NCI-H82 treated with DMSO at 0.1 percent for 48 hours (cell line): ENCODE results near the gene SPI1.

Experiments
- DNase-seq: peaks from one replicate; lab custom pipeline; 2025; ENCODE audit not compliant: unreplicated experiment; lab: John Stamatoyannopoulos, UW

The SPI1 gene

DNA sequence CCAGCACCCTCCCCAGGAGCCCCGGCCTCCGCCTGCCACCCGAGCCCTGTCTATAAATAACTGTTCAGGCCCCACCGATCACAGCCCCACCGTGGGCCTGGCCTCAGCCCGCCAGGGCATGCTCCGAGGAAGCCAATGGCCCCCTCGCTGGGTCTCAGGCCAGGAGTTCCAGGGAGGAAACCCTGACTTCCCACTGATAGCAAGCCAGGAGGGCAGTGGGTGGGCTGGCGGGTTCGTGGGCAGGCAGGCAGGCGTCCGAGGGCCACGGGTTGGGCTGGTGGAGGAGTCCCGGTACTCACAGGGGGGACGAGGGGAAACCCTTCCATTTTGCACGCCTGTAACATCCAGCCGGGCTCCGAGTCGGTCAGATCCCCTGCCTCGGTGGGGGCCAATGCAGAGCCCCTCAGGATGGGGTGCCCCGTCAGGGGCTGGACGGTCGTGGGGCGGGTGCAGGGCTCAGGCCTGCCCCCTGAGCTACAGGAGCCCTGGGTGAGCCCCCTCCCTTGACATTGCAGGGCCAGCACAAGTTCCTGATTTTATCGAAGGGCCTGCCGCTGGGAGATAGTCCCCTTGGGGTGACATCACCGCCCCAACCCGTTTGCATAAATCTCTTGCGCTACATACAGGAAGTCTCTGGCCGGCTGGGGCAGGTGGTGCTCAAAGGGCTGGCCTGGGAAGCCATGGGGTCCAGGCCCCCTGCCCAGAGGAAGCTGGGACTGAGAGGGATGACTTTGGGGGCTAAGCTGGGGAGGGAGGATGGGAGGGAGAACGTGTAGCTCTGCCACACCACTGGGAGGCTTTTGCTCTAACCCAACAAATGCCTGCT is at the start of gene SPI1:
SPI1 (minus strand) TSS at position 538 of the 826 bp plus-strand sequence; CDS start at position 344, 194 bp downstream.
- no peak for DNase-seq

GRCh38 chr11:47426062-47426956 is 48.0 kb upstream of the SPI1 start, which contains the start of gene PSMC3:
Gene PSMC3, minus strand, starts transcription at chr11:47426439. Its CDS starts 160 bp downstream, at chr11:47426279.
- peak; percentile 87 for DNase-seq

GRCh38 chr11:47425611-47426010 is 47.3 kb upstream of the SPI1 start:
- DNase-seq = no peak

- no peak for DNase-seq
Observed at GRCh38 chr11:47418454-47419259, 40.3 kb upstream of the SPI1 start.

- DNase-seq = no peak
Observed at GRCh38 chr11:47417712-47418111, 39.4 kb upstream of the SPI1 start.

DNA sequence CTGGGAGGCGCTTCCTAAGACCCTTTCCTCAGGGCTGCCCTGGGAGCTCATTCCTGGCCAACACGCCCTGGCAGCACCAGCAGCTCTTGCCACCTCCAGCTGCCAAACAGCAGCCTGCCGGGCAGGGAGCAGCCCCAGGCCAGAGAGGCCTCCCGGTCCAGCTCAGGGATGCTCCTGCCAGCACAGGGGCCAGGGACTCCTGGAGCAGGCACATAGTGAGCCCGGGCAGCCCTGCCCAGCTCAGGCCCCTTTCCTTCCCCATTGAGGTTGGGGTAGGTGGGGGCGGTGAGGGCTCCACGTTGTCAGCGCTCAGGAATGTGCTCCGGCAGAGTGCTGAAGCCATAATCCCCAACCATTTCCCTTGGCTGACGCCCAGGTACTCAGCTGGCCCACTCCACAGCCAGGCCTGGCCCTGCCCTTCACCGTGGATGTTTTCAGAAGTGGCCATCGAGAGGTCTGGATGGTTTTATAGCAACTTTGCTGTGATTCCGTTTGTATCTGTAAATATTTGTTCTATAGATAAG is 37.7 kb upstream of the SPI1 start:
- no peak for DNase-seq

DNA sequence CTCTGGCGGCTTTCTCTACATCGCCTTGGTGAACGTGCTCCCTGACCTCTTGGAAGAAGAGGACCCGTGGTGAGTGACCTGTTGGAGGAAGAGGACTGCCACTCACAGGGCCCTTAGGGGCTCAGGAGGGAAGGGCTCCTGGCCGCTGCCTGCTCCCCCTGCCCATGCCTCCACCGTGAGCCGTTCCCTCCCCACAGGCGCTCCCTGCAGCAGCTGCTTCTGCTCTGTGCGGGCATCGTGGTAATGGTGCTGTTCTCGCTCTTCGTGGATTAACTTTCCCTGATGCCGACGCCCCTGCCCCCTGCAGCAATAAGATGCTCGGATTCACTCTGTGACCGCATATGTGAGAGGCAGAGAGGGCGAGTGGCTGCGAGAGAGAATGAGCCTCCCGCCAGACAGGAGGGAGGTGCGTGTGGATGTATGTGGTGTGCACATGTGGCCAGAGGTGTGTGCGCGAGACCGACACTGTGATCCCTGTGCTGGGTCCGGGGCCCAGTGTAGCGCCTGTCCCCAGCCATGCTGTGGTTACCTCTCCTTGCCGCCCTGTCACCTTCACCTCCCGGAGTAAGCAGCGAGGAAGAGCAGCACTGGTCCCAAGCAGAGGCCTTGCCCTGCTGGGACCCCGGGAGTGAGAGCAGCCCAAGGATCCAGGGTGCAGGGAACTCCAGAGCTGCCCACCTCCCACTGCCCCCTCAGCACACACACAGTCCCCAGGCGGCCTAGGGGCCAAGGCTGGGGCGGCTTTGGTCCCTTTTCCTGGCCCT is 36.9 kb upstream of the SPI1 start:
- DNase-seq = no peak

DNA sequence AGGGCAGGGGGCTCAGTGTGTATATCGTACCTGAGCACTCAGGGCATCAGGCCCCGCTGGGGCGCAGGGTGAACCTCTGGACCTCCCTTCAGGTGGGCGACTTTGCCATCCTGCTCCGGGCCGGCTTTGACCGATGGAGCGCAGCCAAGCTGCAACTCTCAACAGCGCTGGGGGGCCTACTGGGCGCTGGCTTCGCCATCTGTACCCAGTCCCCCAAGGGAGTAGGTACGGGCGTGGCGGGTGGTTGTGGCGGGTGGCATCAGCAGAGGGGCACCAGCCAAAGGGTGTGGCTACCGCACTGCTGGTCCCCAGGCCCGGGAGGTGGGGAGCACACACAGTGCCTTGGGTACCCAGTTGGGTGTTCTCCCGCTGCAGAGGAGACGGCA is 36.3 kb upstream of the SPI1 start:
- DNase-seq = no peak

DNA sequence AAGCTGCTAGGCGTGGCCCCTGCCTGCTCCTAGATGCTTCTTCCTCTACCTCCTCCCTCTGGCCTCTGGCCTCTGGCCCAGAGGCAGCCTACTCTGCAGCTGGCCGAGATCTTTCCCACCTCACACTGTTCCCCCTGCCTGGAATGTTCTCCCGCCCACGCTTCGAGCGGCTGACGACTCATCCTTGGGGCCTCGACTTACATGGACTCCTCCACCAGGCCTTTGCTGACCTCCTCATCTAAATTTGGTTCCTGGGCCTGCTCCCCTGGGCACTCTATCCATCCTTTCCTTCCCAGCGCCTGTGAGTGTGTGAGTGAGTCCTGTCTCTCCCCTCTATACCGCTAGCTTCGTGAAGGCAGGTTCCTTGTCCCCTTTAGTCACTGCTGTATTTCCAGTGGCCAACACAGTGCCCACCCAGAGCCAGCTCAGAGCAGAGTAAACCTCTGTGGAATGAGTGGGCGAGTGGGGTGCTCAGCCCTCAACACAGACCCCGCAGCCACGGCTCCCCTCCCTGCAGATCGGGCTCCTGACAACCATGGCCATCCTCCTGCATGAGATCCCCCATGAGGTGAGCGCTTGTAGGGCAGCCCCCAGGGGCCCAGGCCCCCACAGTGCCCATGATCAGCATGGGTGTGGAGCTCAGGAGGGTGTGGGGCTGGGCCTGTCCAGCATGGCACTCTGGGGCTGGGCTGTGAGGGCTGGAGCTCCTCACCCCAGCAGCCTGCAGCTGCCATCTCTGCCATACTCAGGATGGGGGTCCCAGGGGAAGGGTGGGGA is 35.7 kb upstream of the SPI1 start:
- no peak for DNase-seq

DNA sequence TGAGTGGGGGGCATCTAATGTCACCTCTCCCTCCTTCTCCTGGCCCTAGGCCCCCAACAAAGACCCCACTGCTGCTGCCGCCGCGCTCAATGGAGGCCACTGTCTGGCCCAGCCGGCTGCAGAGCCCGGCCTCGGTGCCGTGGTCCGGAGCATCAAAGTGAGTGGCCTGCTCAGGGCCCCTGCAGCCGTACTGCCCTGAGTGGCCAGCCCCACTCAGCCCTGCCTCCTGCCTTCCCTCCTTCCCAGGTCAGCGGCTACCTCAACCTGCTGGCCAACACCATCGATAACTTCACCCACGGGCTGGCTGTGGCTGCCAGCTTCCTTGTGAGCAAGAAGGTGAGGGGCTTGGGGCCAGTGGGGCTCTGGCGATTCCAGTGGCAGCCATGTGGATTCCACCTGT is 35.0 kb upstream of the SPI1 start:
- no peak for DNase-seq

GRCh38 chr11:47411884-47412746 is 33.8 kb upstream of the SPI1 start:
- DNase-seq = no peak

DNA sequence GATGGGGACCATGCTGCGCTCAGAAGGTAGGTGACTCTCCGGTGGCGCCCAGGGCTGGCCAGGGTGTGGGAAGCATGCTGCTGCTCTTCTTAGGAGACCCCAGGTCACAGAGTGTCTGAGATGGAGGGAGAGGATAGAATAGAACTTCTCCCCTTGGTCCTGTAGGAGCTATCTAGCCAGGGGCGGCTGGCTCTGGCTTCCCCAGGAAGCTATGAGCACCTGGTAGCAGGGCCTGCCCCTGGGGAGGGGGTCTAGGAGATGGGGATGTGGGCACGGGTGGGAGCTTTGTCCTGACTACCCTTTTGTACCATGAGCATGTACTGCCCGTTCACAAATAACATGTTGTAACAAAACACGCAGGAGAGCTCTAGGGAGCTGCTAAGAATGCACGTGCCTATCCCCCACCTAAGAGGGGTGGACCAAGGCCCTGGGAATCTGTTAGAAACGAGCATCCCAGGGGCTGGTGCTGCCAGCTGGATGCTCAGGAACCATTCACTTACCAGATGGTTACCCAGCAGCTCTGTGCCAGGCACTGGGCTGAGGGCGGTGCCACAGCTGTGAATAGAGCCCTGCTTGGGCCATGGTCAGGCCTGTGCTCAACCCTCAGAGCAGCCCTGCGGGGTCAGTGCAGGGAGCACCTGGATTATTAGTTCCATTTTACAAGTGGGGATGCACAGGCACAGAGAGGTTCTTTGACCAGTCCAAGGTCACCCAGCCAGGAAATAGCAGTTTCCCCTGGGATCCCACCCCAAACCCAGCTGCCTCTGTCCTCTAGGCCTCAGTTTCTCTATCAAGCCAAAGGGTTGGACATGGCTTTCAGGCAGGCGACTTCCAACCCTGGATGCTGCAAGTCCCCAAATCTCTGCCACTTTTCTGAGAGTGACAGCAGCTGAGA is 32.3 kb upstream of the SPI1 start:
- DNase-seq = no peak

GRCh38 chr11:47409440-47410369 is 31.4 kb upstream of the SPI1 start:
- DNase-seq = no peak

DNA sequence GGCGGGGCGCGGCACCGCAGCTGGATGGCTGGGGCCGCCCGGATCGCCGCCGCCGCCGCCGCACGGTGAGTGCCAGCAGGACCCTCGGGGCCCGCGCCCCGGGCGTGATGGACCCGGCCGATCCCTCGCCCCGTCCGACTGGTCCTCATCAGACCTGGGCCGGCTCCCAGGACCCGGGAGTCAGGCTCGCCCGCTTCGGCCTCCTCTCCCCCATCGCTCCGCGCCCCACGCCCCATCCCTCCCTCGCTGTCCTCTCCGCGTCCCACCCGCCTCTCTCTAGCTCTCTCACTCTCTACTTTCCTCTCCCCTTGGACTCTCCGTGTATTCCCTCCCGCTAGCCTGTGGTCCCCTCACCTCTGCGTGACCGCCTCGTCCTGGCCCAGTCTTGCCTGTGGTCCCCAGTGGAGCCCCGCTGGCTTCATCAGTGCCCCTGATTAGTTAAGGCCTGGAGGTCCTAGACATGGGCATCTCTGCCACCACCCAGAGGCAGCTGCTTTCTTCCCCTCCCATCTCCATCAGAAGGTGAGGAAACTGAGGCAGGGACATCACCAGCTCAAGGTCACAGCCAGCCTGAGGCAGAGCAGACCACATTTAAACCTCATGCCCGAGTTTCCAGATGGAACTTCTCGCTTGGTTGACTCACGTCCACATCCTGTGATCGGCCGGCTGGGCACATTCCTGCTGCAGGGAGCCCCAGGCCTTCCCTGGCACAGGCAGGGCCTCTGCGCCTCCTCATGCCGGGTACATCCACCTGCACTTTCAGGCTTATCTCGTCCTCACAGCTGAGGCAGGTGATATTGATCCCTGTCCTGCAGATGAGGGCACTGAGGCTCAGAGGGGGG is 30.5 kb upstream of the SPI1 start:
- DNase-seq = no peak
